SK-N-DZ (cell line): Measurements from ENCODE around the gene LHFPL3.
"Not testable (repeated sequence)": the region's sequence is repeated elsewhere in the genome, so short reads cannot be mapped to it uniquely, and the experiment has no call there.

Source experiments
- DNase-seq: peaks from one replicate; pipeline ENCODE4 v3.0.0-alpha.2; 2015; ENCODE audit warnings: low spot score
- small RNA-seq, 2 experiments: library from RNA; depleted of rRNA; stranded (forward); fragments of <200 nt; gene quantifications; one replicate each; pipeline ENCODE3, GENCODE V24; 2014

Gene LHFPL3

DNA sequence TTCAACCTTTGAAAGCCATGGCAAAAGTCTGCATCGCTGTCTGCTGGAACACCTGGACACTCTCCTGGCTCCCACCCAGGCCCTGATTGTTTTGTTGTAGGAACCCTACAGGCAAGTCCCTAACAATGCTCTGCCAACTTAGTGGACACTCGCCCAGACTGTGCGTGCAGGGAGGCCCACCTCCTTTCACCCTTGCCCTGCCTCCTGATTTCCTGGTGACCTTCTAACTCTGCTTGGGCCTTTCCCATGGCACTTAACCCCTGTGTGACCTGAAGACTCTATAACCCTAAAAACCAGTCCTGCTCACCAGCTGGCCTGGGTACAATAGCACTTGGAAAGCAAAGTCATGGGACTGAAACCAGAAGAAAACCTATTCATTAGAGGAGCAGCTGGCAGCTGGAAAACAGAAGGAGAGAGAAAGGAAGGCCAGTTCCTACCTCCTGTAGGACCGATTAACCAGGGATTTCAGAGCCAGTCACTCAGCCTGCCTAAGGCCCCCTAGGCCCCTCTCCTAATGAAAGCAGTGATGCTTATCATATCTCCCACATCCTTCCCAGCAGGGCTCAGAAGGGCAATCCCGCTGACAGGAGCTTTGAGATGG is 602.9 kb downstream of the LHFPL3 start:
- DNase-seq = peak; percentile 96

DNA sequence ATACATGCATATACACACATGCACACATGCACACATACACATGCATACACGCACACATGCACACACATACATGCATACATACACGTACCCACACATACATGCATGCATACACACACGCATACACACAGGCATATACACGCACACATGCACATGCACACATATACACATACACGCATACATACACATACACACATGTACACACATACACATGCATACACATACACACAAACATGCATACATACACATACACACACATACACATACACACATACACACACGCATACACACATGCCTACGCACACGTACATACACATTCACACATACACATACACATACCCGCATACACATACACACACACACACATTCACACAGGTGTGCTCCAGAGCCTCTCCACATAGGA is 604.6 kb downstream of the LHFPL3 start:
- DNase-seq = no peak

DNA sequence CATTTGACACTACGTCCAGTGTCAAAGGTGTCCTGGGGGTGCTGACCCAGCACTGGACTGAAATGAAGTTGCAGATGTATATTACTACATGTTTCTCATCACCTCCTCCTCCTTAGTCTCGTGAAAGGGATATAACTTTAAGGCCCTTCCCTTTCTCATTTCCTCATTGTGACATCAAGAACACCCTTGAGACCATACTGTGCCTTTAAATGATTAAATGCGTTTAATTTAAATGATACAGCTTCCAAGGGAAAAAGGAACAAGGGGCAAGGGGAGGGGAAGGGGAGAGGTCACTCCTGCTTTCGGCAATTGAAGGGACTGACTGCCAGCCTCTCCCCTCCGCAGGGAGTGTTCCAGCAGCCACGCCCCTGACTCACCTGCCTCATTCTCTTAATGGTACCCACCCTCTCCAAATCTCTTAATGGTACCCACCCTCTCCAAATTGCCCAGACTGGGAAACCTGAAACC is 605.2 kb downstream of the LHFPL3 start:
- no peak for DNase-seq

DNA sequence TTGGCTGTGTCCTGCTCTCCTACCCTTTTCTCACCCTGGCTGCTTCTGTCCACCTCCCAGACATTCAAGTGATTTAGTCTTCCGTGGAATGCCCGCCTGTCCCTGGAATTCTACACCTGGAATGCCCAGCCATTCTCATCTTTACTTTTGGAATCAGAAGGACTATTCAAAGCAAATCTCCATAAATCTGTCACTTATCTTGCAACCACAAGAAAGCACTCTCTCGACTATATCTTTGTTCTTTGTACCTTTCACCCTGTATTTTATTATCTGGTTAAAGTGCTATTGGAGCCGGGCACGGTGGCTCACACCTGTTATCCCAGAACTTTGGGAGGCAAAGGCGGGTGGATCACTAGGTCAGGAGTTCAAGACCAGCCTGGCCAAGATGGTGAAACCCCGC is 606.3 kb downstream of the LHFPL3 start:
- DNase-seq = no peak

DNA sequence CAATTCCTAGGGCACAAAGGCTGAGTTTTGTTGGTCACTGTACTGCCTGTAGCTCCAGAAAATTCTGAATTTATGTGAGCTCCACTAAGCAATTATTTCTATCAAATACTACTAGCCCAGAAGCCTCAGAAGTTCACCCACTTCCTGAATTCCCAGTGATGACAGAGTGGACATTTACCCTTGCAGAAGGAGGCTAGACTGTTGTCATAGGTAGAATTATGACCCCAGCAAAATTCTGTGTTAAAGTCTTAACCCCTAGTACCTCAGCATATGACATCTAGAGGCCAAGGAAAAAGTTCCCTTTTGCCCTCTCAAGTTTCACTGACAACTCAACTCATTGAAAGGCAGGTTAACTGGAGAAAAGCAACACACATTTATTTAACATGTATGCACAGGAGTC is 606.9 kb downstream of the LHFPL3 start:
- DNase-seq = no peak

DNA sequence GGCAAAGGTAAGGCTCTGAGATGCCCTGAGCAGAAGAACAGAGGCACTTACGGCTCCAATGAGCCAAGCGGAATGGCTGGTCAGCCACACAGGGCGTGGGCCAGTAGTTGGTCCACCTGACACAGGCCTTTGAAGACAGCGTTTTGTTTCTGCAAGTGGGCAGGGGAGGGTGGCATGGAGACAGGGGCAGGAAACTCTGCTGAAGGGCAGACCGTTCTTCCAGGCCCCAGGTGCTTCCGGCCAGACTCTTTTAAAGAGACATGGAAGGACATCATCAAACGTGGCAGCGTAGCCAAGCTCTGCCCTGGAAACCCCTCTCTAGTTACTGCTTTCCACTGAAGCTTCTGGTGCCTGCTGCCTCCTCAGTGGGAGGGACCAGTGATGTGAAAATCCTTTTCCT is 608.1 kb downstream of the LHFPL3 start:
- no peak for DNase-seq

DNA sequence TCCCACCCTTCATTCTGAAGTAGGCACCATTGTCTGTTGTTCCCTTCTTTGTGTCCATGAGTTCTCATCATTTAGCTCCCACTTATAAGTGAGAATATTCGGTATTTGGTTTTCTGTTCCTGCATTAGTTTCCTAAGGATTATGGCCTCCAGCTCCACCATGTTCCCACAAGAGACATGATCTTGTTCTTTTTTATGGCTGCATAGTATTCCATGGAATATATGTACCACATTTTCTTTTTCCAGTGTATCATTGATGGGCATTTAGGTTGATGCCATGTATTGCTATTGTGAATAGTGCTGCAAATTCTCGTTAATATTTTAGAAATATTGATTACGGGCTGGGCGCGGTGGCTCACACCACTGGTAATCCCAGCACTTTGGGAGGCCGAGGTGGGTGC is 609.1 kb downstream of the LHFPL3 start:
- not testable (repeated sequence) for DNase-seq

DNA sequence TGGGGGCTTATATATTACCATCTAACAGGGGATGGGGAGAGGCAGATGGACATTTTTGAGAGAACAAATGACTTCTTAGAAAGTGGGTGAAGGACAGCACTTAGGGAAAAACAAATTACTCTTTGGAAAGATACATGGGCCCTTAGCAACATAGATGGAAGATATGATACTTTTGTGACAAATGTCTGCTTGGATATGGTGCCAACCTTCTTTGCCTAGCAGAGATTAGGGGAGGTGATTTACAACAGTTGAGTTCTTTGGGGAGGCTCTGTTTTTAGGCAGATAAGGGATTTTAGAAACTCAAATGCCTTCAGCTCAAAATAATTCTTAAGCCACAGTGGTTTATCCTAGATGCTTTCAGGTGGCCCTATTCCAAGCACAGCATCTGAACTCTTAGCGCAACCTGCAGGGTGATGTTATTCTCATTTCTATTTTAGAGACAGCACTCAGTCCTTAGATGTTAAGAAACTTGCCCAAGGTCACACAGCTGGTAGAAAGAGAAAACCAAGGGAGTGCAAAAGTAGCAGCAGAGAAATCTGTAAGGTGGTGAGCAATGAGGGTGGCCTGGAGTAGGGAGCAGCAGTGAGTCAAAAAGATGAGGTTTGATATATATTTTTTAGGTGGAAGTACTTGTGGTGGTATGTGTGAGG is 610.5 kb downstream of the LHFPL3 start:
- DNase-seq = no peak

DNA sequence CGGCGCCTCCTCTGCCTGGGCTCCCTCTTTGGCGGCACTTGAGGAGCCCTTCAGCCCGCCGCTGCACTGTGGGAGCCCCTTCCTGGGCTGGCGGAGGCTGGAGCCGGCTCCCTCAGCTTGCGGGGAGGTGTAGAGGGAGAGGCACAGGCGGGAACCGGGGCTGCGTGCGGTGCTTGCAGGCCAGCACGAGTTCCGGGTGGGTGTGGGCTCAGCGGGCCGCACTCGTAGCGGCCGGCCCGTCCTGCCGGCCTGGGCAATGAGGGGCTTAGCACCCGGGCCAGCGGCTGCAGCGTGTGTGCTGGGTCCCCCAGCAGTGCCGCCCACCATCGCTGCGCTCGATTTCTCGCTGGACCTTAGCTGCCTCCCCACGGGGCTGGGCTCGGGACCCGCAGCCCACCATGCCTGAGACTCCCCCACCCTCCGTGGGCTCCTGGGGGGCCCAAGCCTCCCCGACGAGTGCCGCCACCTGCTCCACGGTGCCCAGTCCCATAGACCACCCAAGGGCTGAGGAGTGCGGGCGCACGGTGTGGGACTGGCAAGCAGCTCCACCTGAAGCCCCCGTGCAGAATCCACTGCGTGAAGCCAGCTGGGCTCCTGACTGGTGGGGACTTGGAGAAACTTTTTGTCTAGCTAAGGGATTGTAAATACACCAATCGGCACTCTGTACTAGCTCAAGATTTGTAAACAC is 611.8 kb downstream of the LHFPL3 start:
- no peak for DNase-seq

DNA sequence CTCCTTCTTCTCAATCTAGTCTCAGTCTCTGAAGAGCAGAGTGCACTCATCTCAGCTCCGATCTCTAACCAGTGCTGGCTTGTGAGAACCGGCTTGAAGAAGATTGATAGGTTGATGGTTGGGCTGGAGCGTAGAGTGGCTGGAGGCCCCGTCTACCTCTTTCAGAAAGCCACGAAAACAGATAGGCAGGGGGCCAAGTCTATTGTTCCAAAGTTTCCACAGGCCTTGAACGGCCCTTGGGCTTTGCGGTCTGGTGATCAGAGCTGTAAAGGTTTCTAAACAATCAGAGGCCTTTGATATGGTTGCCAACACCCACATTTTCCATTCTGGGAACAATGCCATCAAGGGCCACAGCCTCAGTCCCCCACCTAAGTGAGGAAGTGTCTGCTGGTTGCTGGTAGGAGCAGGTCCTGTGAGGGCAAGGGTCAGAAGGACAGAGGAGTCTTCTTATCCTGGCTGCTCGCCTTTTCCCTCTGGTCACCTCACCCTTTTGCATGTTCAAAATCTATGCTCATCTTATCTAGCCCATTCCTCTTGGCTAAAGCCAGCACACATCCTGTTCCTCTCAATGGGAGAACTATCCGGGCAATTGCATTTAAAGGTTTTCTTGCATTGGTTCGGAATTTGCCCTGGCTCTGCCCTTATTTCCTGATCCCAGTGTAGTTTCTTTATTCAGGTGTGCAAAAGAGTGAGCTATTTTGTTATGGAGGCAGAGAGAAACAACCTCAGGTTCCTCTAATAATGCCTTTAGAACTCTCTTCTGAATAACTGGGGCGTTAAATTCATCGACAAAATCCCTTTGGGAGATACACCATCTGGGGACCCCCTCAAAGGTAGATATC is 615.3 kb downstream of the LHFPL3 start:
- DNase-seq = no peak

DNA sequence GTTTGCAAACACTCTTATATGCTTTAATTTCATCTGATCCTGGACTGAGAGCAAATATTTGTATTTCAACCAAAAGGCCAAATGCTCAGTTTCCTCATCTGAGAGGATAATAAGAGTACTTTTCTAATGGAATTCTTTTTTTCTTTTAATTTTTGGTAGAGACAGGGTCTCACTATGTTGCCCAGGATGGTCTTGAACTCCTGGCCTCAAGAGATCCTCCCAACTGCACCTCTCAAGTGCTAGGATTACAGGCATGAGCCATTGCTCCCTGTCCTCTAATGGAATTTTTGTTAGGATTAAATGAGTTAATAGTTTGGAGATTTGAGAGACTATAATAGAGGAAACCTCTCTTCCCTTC is 617.2 kb downstream of the LHFPL3 start:
- DNase-seq = no peak

DNA sequence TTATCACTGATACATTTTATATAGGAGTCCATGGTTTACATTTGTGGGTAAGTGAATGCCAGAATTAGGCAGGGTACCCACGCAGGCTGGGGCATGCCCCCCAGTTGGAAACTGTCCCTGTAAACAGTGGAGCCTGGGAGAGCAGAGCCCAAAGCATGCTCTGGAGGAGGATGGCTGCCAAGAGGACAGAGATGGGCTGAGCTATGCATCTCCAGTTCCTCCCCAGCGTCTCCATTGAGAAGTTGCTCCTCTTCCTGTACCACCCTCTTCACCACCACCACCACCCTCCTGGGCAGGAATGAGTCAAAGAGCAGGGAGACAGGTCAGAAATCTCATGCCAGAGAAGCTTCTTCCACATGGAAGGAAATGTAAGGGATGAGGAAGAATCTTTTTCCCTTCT is 617.9 kb downstream of the LHFPL3 start:
- DNase-seq = no peak

DNA sequence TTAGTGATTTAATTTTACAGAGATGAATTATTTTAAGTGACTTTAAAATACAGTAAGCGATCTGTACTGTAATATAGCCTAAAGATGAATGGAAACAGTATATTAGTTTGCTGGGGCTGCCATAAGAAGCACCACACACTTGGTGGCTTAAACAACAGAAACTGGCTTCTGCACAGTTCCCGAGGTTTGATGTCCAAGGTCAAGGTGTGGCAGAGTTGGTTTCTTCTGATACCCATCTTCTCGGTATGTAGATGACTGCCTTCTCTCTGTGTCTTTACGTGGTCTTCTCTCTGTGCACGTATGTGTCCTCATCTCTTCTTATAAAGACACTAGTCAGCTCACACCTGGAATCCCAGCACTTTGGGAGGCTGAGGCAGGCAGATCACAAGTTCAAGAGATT is 621.6 kb downstream of the LHFPL3 start:
- DNase-seq = no peak

DNA sequence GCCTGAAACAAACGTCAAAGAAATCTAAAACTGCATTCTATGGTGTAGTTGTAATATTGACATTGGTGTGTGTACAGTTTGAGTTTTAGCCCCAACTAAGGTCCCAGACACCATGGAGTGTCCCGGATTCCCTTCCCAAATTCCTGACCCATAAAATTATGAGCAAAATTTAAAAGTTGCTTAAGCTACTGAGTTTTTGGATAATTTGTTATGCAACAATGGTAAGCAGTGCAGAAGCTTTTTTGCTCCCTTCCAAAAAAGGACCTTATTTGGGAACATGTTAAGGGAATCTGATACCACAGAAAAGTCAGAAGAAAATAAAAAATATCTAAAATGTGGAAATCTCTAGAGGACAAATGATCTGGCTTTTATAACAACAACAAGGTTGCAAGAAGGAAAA is 622.4 kb downstream of the LHFPL3 start:
- DNase-seq = no peak

DNA sequence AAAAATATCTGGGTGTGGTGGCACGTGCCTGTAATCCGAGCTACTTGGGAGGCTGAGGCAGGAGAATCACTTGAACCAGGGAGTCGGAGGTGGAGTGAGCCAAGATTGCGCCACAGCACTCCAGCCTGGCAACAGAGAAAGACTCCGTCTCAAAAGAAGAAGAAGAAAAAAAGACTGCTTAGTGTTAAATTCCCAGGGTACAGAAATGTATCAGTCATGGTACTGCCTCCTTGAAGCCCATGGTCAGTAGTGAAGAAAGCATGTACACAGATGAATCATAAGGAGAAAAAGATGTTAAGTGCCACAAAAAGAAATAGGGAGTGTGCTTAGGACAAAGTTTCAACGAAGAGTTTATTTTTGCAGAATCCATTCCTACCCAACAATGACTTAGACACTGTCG is 623.1 kb downstream of the LHFPL3 start:
- DNase-seq = no peak

DNA sequence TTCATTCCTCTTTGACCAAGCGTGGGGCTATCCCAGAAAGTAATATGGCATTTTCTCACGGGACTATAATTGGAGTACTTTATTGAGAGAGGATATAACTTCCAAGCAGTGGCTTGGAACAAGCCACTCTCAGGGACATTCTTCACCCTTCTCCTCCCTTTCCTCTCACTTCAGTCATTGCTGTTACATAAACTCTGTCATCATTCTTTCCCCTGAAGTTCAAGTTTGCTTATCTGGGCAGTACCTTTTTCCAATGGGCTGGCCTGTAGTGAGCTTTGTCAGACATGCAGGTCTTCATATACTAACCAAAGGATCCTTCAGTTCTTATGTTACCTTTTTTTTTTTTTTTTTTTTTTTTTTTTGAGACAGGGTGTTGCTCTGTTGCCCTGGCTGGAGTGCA is 626.9 kb downstream of the LHFPL3 start:
- no peak for DNase-seq

Small RNAs within 50 kb of the gene (small RNA-seq; reads per million reads assigned to genes)
- 0 to 0.22 reads per million in 2 experiments for gene RN7SL8P
